SU-DHL-6 (cell line): ENCODE measurements around the gene RPS29.

Experiments used
- EZH2phosphoT487 ChIP-seq: fragments of 200-600 bp; sonication (generic), shearing (Covaris generic); conservative IDR thresholded peaks from 2 replicates; pipeline ENCODE4 v1.6.1; 2018; ENCODE audit warnings: mild to moderate bottlenecking, antibody characterized with exemption, low read length, moderate library complexity, mixed read lengths
- TF ChIP-seq, protein P1 (sequence below): fragments of 200-600 bp; sonication (generic); IDR thresholded peaks from one replicate; pipeline ENCODE4 v1.5.1; 2017; ENCODE audit warnings: antibody characterized with exemption, mild to moderate bottlenecking, low read length, moderate library complexity; ENCODE audit not compliant: insufficient read depth, poor library complexity, severe bottlenecking

GRCh38 chr14:49546766-49547165, 39.4 kb downstream of the RPS29 start:
- TF ChIP-seq, protein P1, sequence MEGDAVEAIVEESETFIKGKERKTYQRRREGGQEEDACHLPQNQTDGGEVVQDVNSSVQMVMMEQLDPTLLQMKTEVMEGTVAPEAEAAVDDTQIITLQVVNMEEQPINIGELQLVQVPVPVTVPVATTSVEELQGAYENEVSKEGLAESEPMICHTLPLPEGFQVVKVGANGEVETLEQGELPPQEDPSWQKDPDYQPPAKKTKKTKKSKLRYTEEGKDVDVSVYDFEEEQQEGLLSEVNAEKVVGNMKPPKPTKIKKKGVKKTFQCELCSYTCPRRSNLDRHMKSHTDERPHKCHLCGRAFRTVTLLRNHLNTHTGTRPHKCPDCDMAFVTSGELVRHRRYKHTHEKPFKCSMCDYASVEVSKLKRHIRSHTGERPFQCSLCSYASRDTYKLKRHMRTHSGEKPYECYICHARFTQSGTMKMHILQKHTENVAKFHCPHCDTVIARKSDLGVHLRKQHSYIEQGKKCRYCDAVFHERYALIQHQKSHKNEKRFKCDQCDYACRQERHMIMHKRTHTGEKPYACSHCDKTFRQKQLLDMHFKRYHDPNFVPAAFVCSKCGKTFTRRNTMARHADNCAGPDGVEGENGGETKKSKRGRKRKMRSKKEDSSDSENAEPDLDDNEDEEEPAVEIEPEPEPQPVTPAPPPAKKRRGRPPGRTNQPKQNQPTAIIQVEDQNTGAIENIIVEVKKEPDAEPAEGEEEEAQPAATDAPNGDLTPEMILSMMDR, result no peak
- TF ChIP-seq EZH2phosphoT487, result no peak
